Neural cell (in vitro differentiated cells): ENCODE data around the gene UNC79. TPM values are rescaled to one million over a fixed set of nuclear protein-coding genes. Genes with fewer than 3 reads are reported as not detected.
"Not testable (repeated sequence)": the region's sequence is repeated elsewhere in the genome, so short reads cannot be mapped to it uniquely, and the experiment has no call there.

ENCODE experiments used
- H2AFZ ChIP-seq: fragments of 200-600, 300-800 bp; sonication (generic), shearing (Covaris generic); 2 replicates; pipeline ENCODE4 v1.6.0; 2014; ENCODE audit warnings: low read depth, mild to moderate bottlenecking, antibody characterized with exemption, low read length, moderate library complexity
- H3F3A ChIP-seq: fragments of 200-600 bp; shearing (Covaris generic); 2 replicates; pipeline ENCODE4 v1.6.1; 2016; ENCODE audit warnings: mild to moderate bottlenecking, moderate library complexity, mixed read lengths, antibody characterized with exemption, low read length; ENCODE audit not compliant: insufficient read depth, poor library complexity, severe bottlenecking
- H3K27ac ChIP-seq: fragments of 200-600, 300-800 bp; sonication (generic), shearing (Covaris generic); 2 replicates; pipeline ENCODE4 v1.5.1; 2014; ENCODE audit warnings: mild to moderate bottlenecking, low read length, moderate library complexity
- H3K27me3 ChIP-seq: fragments of 300-800, 200-600 bp; sonication (generic), shearing (Covaris generic); 2 replicates; pipeline ENCODE4 v1.6.0; 2014; ENCODE audit warnings: mild to moderate bottlenecking, low read depth, low read length, moderate library complexity; ENCODE audit not compliant: insufficient read depth
- H3K36me3 ChIP-seq: fragments of 300-800, 200-600 bp; sonication (generic), shearing (Covaris generic); 2 replicates; pipeline ENCODE4 v1.5.1; 2014; ENCODE audit warnings: mild to moderate bottlenecking, antibody characterized with exemption, low read length, moderate library complexity; ENCODE audit not compliant: insufficient read depth
- H3K4me2 ChIP-seq: fragments of 300-800, 200-600 bp; sonication (generic), shearing (Covaris generic); 2 replicates; pipeline ENCODE4 v1.6.0; 2014; ENCODE audit warnings: mild to moderate bottlenecking, low read length
- H3K4me3 ChIP-seq: fragments of 300-800, 200-600 bp; sonication (generic), shearing (Covaris generic); 2 replicates; pipeline ENCODE4 v1.5.1; 2014; ENCODE audit warnings: mild to moderate bottlenecking, low read length, moderate library complexity
- H3K79me2 ChIP-seq: fragments of 200-600 bp; shearing (Covaris generic); replicated peaks from 2 replicates; pipeline ENCODE4 v1.6.0; 2014; ENCODE audit warnings: mild to moderate bottlenecking, low read length, moderate library complexity; ENCODE audit not compliant: insufficient read depth
- H3K9ac ChIP-seq: fragments of 300-800, 200-600 bp; sonication (generic), shearing (Covaris generic); 2 replicates; pipeline ENCODE4 v1.6.1; 2016; ENCODE audit warnings: mild to moderate bottlenecking, low read length, mixed read lengths
- H3K9me2 ChIP-seq: fragments of 200-600 bp; shearing (Covaris generic); 2 replicates; pipeline ENCODE4 v1.6.1; 2016; ENCODE audit warnings: mild to moderate bottlenecking, low read length, mixed read lengths; ENCODE audit not compliant: insufficient read depth
- H3K9me3 ChIP-seq: fragments of 200-600, 300-800 bp; sonication (generic), shearing (Covaris generic); 2 replicates; pipeline ENCODE4 v1.6.1; 2016; ENCODE audit warnings: mild to moderate bottlenecking, mixed run types, low read length, moderate library complexity, mixed read lengths
- H4K20me1 ChIP-seq: fragments of 200-600 bp; shearing (Covaris generic); 2 replicates; pipeline ENCODE4 v1.6.1; 2016; ENCODE audit warnings: mild to moderate bottlenecking, mixed run types; ENCODE audit not compliant: insufficient read depth
- CTCF ChIP-seq: fragments of 450-650 bp; IDR thresholded peaks from 2 replicates; pipeline ENCODE4 v1.5.1; 2014; ENCODE audit warnings: antibody characterized with exemption, mild to moderate bottlenecking, moderate library complexity; ENCODE audit not compliant: poor library complexity, severe bottlenecking
- EP300 ChIP-seq: fragments of 450-650 bp; conservative IDR thresholded peaks from 2 replicates; pipeline ENCODE4 v1.6.1; 2014; ENCODE audit warnings: antibody characterized with exemption, mild to moderate bottlenecking, moderate library complexity; ENCODE audit not compliant: poor library complexity, severe bottlenecking
- EZH2 ChIP-seq: fragments of 200-600, 300-800 bp; shearing (Covaris generic), sonication (generic); IDR thresholded peaks from 2 replicates; pipeline ENCODE4 v1.6.1; 2014; ENCODE audit warnings: antibody characterized with exemption, low read length, borderline replicate concordance, mild to moderate bottlenecking; ENCODE audit not compliant: insufficient read depth, poor library complexity, severe bottlenecking
- MXI1 ChIP-seq: fragments of 450-650 bp; conservative IDR thresholded peaks from 2 replicates; pipeline ENCODE4 v1.6.1; 2014; ENCODE audit warnings: antibody characterized with exemption, mild to moderate bottlenecking; ENCODE audit not compliant: poor library complexity, severe bottlenecking
- POLR2AphosphoS5 ChIP-seq: IDR thresholded peaks from 2 replicates; pipeline ENCODE4 v1.6.1; 2012
- RAD21 ChIP-seq: fragments of 450-650 bp; conservative IDR thresholded peaks from 2 replicates; pipeline ENCODE4 v1.6.1; 2014; ENCODE audit warnings: antibody characterized with exemption, mild to moderate bottlenecking, moderate library complexity
- REST ChIP-seq: IDR thresholded peaks from 2 replicates; pipeline ENCODE4 v1.6.1; 2012; ENCODE audit warnings: borderline replicate concordance
- SMC3 ChIP-seq: fragments of 450-650 bp; conservative IDR thresholded peaks from 2 replicates; pipeline ENCODE4 v1.6.1; 2014; ENCODE audit warnings: antibody characterized with exemption, mild to moderate bottlenecking, moderate library complexity; ENCODE audit not compliant: poor library complexity
- TAF1 ChIP-seq: IDR thresholded peaks from 2 replicates; pipeline ENCODE4 v1.6.1; 2012; ENCODE audit warnings: low read depth
- polyA plus RNA-seq: library from polyadenylated mRNA; depleted of rRNA; stranded (reverse); fragments of >200 nt; gene quantifications from 2 replicates; pipeline ENCODE4 v1.2.3, GENCODE V29; 2014

UNC79 gene
- polyA plus RNA-seq, 1 donor from 2014 or later, result 22.6 TPM

DNA sequence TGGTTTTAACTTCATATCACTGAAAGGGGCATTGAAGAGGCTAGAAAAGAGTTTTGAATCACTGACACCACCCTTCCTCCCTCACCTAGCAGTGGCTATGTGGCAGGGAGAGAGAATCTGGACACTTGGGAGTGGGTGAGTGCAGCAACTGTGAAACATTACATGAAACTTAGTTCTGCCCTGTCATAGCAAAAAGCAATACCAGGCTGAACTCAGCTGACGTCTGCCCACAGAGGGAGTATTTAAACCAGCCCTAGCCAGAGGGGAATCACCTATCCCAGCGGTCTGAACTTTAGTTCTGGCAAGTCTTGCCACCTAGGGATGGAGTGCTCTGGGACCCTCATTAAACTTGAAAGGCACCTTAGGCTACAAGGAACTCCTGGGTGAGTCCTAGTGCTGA, 20.7 kb upstream of the UNC79 start:
- no peaks in the 10 kb centered on the region for H3K36me3 ChIP-seq
- no peaks in the 10 kb centered on the region for H4K20me1 ChIP-seq
- H3K4me2 ChIP-seq, result no peak overlapping the region
- no peaks in the 10 kb centered on the region for H3K9me2 ChIP-seq
- no peaks in the 10 kb centered on the region for H3K79me2 ChIP-seq
- H3K9ac ChIP-seq, result no peak overlapping the region
- H3K9me3 ChIP-seq, result no peaks in the 10 kb centered on the region
- no peaks in the 10 kb centered on the region for H3F3A ChIP-seq
- H3K27ac ChIP-seq, result no peak overlapping the region
- no peak overlapping the region for H3K4me3 ChIP-seq
- no peaks in the 10 kb centered on the region for H3K27me3 ChIP-seq
- no peak overlapping the region for H2AFZ ChIP-seq
- no peak for TF ChIP-seq MXI1
- no peak for TF ChIP-seq REST
- TF ChIP-seq RAD21, result no peak
- no peak for TF ChIP-seq TAF1
- TF ChIP-seq EP300, result no peak
- TF ChIP-seq EZH2, result no peak
- TF ChIP-seq SMC3, result no peak
- no peak for TF ChIP-seq CTCF
- no peak for TF ChIP-seq POLR2AphosphoS5

GRCh38 chr14:93410893-93411292, 19.8 kb upstream of the UNC79 start:
- Histone ChIP-seq H3F3A (no peaks in the 10 kb centered on the region), H3K36me3 (no peaks in the 10 kb centered on the region), H3K4me2 (no peak overlapping the region), H4K20me1 (no peaks in the 10 kb centered on the region), H3K79me2 (no peaks in the 10 kb centered on the region), H3K9ac (no peak overlapping the region), H3K9me2 (no peaks in the 10 kb centered on the region), H2AFZ (no peak overlapping the region), H3K4me3 (no peak overlapping the region), H3K9me3 (no peaks in the 10 kb centered on the region), H3K27me3 (no peaks in the 10 kb centered on the region), H3K27ac (no peak overlapping the region)
- TF ChIP-seq TAF1 (no peak), MXI1 (no peak), SMC3 (no peak), CTCF (no peak), EP300 (no peak)

DNA sequence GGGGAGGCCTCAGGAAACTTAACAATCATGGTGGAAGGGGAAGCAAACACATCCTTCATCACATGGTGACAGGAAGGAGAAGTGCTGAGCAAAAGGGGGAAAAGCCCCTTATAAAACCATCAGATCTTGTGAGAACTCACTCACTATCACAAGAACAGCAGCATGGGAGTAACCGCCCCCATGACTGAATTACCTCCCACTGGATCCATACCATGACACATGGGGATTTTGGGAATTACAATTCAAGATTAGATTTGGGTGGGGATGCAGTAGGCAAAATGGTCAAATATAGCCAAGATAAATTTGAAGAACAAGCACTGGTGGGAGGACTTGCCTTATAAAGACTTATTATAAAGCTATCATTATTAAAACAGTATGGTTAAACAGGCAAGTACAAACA, 5.6 kb upstream of the UNC79 start:
- H3F3A ChIP-seq, H3K4me2 ChIP-seq, H3K36me3 ChIP-seq, H3K79me2 ChIP-seq, H3K4me3 ChIP-seq, H3K27me3 ChIP-seq, H3K27ac ChIP-seq, H3K9me3 ChIP-seq, H3K9me2 ChIP-seq, H3K9ac ChIP-seq, H4K20me1 ChIP-seq, H2AFZ ChIP-seq: not testable (repeated sequence)
